ENCODE data around the gene GTF3C4.

GRCh38 chr9:132641216-132641615 is 29.0 kb upstream of the GTF3C4 start:
- TF ChIP-seq CTCF (IDR thresholded peaks at IDR 0.05), result no peak
- TF ChIP-seq POLR2A (IDR thresholded peaks at IDR 0.05), result no peak

Measured in right lobe of liver (tissue), 4 donors.